Gastroesophageal sphincter (tissue), 4 donors: ENCODE data around the gene RAD51B. TPM values are rescaled to one million over a fixed set of nuclear protein-coding genes. Genes with fewer than 3 reads are reported as not detected.
A peak's percentile ranks its signal among the peaks of the same experiment; 100 is the strongest.

Source experiments
- ATAC-seq: fragments of 150-250 bp; one replicate; pipeline ENCODE4 v1.9.1; 2016; ENCODE audit warnings: mild to moderate bottlenecking, moderate library complexity
- H3K27ac ChIP-seq, 4 donors: fragments of 200-600 bp; sonication (generic) in 3 of 4; 1 replicate in 3 of 4; 2 replicates in 1 of 4; pipeline ENCODE4 v1.5.1; 2016 to 2019
- H3K27me3 ChIP-seq: fragments of 200-600 bp; sonication (generic); one replicate; pipeline ENCODE4 v1.5.1; 2019
- H3K36me3 ChIP-seq, 2 donors: fragments of 200-600 bp; sonication (generic); one replicate each; pipeline ENCODE4 v1.5.1; 2019; ENCODE audit warnings: control low read depth in 1 of 2
- H3K4me1 ChIP-seq, 3 donors: fragments of 200-600 bp; sonication (generic); 1 replicate in 2 of 3; 2 replicates in 1 of 3; pipeline ENCODE4 v1.5.1; 2016 to 2019; ENCODE audit warnings: control low read depth in 2 of 3
- H3K4me3 ChIP-seq, 2 donors: fragments of 200-600 bp; sonication (generic); one replicate each; pipeline ENCODE4 v1.5.1; 2019; ENCODE audit warnings: mild to moderate bottlenecking in 1 of 2, moderate library complexity in 1 of 2
- H3K9me3 ChIP-seq, 3 donors: fragments of 200-600 bp; sonication (generic); one replicate each; pipeline ENCODE4 v1.5.1; 2017 to 2019; ENCODE audit warnings: control low read depth in 2 of 3
- CTCF ChIP-seq, 4 experiments: fragments of 200-600 bp in 2 of 4; fragments of 450-650 bp in 2 of 4; sonication (generic) in 1 of 4; IDR thresholded peaks; one replicate each; pipeline ENCODE4 v1.5.1; 2017 to 2019; ENCODE audit warnings: antibody characterized with exemption in 4 of 4, mild to moderate bottlenecking in 2 of 4, moderate library complexity in 2 of 4
- EP300 ChIP-seq: sonication (generic); formaldehyde crosslinking; IDR thresholded peaks from one replicate; pipeline ENCODE4 v1.6.1; 2017; ENCODE audit warnings: antibody characterized with exemption, mild to moderate bottlenecking
- POLR2A ChIP-seq, 2 donors: fragments of 450-650 bp; IDR thresholded peaks; one replicate each; pipeline ENCODE4 v1.6.1; 2017; ENCODE audit warnings: antibody characterized with exemption in 2 of 2, mild to moderate bottlenecking in 2 of 2, moderate library complexity in 1 of 2
- POLR2AphosphoS5 ChIP-seq: sonication (generic); formaldehyde crosslinking; IDR thresholded peaks from one replicate; pipeline ENCODE4 v1.6.1; 2017; ENCODE audit warnings: antibody characterized with exemption
- WGBS, 2 donors: methylation state at CpG; one replicate each; pipeline ENCODE4 v1.1.5; 2018; ENCODE audit warnings: low coverage in 1 of 2; 5-methylcytosine and 5-hydroxymethylcytosine counted together
- total RNA-seq, 4 donors: library from RNA; depleted of rRNA; stranded (reverse); fragments of >200 nt; gene quantifications; one replicate each; pipeline ENCODE4 v1.1.0, GENCODE V29; 2016

RAD51B gene
- total RNA-seq, 4 donors from 2014 or later: 5.1 to 7.0 (median 6.0) TPM

GRCh38 chr14:68462683-68463082 is 643.1 kb downstream of the RAD51B start:
- 100% methylated on average over 1 of the region's 1 CpG; no CpG with 5 or more reads in 1 of the 2 donors for WGBS, 2 donors
- H3K27me3 ChIP-seq: no peaks in the 10 kb centered on the region
- ATAC-seq: no peak
- TF ChIP-seq POLR2A (IDR thresholded peaks at IDR 0.05) (no peak), CTCF (IDR thresholded peaks at IDR 0.05) (no peak), POLR2AphosphoS5 (no peak), EP300 (no peak)
- no peak overlapping the region for H3K4me3 ChIP-seq
- no peaks in the 10 kb centered on the region for H3K36me3 ChIP-seq
- no peaks in the 10 kb centered on the region for H3K9me3 ChIP-seq
- no peak overlapping the region for H3K27ac ChIP-seq
- peaks cover 15 to 53% (median 17%) of the 10 kb centered on the region in 3 donors for H3K4me1 ChIP-seq

DNA sequence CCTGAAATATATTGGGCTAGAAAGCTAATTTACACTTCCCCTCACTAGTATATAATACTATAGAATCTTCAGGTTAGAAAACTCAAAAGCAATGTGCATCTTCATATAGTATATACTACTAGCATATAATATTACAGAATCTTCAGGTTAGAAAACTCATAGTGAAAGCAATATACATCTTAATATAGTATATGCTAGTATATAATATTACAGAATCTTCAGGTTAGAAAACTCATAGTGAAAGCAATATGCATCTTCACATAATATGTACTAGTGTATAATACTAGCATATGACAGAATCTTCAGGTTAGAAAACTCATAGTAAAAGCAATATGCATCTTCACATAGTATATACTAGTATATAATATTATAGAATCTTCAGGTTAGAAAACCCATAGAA is 643.7 kb downstream of the RAD51B start:
- no peak overlapping the region for H3K4me3 ChIP-seq
- H3K27me3 ChIP-seq: no peaks in the 10 kb centered on the region
- no peaks in the 10 kb centered on the region for H3K9me3 ChIP-seq
- TF ChIP-seq CTCF (IDR thresholded peaks at IDR 0.05): no peak
- no peak for TF ChIP-seq POLR2A (IDR thresholded peaks at IDR 0.05)
- TF ChIP-seq POLR2AphosphoS5: no peak
- no peak for TF ChIP-seq EP300
- H3K27ac ChIP-seq: no peak overlapping the region
- no peaks in the 10 kb centered on the region for H3K36me3 ChIP-seq
- H3K4me1 ChIP-seq: peaks cover 15 to 48% (median 17%) of the 10 kb centered on the region in 3 donors
- ATAC-seq: no peak

- Histone ChIP-seq H3K4me3 (no peak overlapping the region), H3K36me3 (no peaks in the 10 kb centered on the region), H3K9me3 (no peaks in the 10 kb centered on the region), H3K4me1 (peaks cover 12 to 43% (median 13%) of the 10 kb centered on the region in 3 donors), H3K27me3 (no peaks in the 10 kb centered on the region), H3K27ac (no peak overlapping the region)
- TF ChIP-seq CTCF (IDR thresholded peaks at IDR 0.05): no peak
- no peak for TF ChIP-seq POLR2AphosphoS5
- TF ChIP-seq POLR2A (IDR thresholded peaks at IDR 0.05): no peak
- TF ChIP-seq EP300: no peak
- no peak for ATAC-seq
Measured at GRCh38 chr14:68463705-68464374, 644.3 kb downstream of the RAD51B start.

DNA sequence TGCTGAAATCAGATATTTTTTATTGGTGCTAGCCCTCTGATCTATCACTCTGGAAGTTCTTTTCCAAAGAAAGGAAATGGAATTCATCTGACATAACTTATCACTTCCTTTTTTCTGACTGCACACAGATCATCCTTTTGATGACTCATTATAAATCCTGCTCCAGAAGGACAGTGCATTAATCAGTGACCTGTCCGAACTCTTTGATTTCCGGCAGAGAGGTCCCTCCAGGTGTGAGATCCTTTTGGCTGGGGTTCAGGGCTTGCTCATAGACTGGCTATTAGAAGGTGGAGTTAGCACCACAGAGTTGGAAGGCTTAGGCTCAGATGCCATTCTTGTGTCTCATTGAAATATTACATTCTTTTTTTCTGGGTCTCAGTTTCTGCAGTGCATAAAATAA is 645.1 kb downstream of the RAD51B start:
- Histone ChIP-seq H3K4me1 (peaks cover 5 to 34% (median 6%) of the 10 kb centered on the region in 3 donors), H3K4me3 (no peak overlapping the region), H3K9me3 (no peaks in the 10 kb centered on the region), H3K36me3 (no peaks in the 10 kb centered on the region), H3K27me3 (no peaks in the 10 kb centered on the region), H3K27ac (peak overlapping the region in 1 of 4 donors; percentile 37)
- WGBS, 2 donors: 25 to 75% methylated on average over 2 of the region's 2 CpGs
- TF ChIP-seq POLR2AphosphoS5: no peak
- TF ChIP-seq EP300: no peak
- no peak for TF ChIP-seq CTCF (IDR thresholded peaks at IDR 0.05)
- TF ChIP-seq POLR2A (IDR thresholded peaks at IDR 0.05): no peak
- no peak for ATAC-seq

GRCh38 chr14:68466491-68466977 is 647.0 kb downstream of the RAD51B start:
- 45 to 57% methylated on average over 3 of the region's 3 CpGs for WGBS, 2 donors
- Histone ChIP-seq H3K9me3 (no peaks in the 10 kb centered on the region), H3K27ac (peak overlapping the region; percentile 66 to 87 (median 74)), H3K36me3 (no peaks in the 10 kb centered on the region), H3K4me3 (no peak overlapping the region), H3K4me1 (peaks cover 0 to 22% (median 6%) of the 10 kb centered on the region in 3 donors), H3K27me3 (no peaks in the 10 kb centered on the region)
- no peak for TF ChIP-seq CTCF (IDR thresholded peaks at IDR 0.05)
- no peak for TF ChIP-seq POLR2A (IDR thresholded peaks at IDR 0.05)
- TF ChIP-seq POLR2AphosphoS5: peak; percentile 66
- ATAC-seq: peak; percentile 89
